ENCODE measurements around the gene TMED10.

DNA sequence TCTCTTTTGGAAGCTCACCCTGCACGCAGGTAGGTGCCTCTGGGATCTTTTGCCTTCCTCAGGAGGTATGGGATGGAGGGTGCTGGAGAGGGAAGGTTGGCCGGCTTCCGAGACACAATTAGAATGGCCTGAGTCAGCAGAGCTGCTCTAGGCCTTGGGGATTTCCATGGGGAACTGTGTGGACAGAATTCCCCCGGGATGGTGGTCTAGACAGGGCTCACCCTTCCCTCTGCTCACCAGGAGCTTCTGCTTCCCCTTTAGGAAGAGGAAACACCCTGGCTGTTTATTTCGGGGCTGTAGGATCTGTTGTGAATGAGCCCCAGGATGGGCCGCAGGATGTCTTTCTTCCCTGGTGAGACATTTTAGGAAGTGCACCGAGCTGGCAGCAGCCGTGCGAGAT, 43.7 kb upstream of the TMED10 start:
- TF ChIP-seq EP300 (IDR thresholded peaks at IDR 0.05; ENCODE audit: borderline replicate concordance in 1 of 2, low read depth in 1 of 2, low read length in 1 of 2) (no peak), JUND (IDR thresholded peaks at IDR 0.05) (no peak), FOXJ3 (CRISPR knock-in tag; IDR thresholded peaks at IDR 0.05) (no peak), RFX5 (IDR thresholded peaks at IDR 0.05; ENCODE audit: low read length) (no peak), SIN3A (IDR thresholded peaks at IDR 0.05; ENCODE audit: borderline replicate concordance, low read depth, low read length) (no peak), MXI1 (IDR thresholded peaks at IDR 0.05; ENCODE audit: low read depth, low read length) (no peak), GABPA (IDR thresholded peaks at IDR 0.05; ENCODE audit: low read depth) (no peak)
- TF ChIP-seq, protein P1, sequence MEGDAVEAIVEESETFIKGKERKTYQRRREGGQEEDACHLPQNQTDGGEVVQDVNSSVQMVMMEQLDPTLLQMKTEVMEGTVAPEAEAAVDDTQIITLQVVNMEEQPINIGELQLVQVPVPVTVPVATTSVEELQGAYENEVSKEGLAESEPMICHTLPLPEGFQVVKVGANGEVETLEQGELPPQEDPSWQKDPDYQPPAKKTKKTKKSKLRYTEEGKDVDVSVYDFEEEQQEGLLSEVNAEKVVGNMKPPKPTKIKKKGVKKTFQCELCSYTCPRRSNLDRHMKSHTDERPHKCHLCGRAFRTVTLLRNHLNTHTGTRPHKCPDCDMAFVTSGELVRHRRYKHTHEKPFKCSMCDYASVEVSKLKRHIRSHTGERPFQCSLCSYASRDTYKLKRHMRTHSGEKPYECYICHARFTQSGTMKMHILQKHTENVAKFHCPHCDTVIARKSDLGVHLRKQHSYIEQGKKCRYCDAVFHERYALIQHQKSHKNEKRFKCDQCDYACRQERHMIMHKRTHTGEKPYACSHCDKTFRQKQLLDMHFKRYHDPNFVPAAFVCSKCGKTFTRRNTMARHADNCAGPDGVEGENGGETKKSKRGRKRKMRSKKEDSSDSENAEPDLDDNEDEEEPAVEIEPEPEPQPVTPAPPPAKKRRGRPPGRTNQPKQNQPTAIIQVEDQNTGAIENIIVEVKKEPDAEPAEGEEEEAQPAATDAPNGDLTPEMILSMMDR (IDR thresholded peaks at IDR 0.05): no peak
- TF ChIP-seq, protein P2, sequence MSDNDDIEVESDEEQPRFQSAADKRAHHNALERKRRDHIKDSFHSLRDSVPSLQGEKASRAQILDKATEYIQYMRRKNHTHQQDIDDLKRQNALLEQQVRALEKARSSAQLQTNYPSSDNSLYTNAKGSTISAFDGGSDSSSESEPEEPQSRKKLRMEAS (IDR thresholded peaks at IDR 0.05; ENCODE audit: low read depth): no peak
- TF ChIP-seq, protein P3, sequence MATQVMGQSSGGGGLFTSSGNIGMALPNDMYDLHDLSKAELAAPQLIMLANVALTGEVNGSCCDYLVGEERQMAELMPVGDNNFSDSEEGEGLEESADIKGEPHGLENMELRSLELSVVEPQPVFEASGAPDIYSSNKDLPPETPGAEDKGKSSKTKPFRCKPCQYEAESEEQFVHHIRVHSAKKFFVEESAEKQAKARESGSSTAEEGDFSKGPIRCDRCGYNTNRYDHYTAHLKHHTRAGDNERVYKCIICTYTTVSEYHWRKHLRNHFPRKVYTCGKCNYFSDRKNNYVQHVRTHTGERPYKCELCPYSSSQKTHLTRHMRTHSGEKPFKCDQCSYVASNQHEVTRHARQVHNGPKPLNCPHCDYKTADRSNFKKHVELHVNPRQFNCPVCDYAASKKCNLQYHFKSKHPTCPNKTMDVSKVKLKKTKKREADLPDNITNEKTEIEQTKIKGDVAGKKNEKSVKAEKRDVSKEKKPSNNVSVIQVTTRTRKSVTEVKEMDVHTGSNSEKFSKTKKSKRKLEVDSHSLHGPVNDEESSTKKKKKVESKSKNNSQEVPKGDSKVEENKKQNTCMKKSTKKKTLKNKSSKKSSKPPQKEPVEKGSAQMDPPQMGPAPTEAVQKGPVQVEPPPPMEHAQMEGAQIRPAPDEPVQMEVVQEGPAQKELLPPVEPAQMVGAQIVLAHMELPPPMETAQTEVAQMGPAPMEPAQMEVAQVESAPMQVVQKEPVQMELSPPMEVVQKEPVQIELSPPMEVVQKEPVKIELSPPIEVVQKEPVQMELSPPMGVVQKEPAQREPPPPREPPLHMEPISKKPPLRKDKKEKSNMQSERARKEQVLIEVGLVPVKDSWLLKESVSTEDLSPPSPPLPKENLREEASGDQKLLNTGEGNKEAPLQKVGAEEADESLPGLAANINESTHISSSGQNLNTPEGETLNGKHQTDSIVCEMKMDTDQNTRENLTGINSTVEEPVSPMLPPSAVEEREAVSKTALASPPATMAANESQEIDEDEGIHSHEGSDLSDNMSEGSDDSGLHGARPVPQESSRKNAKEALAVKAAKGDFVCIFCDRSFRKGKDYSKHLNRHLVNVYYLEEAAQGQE (IDR thresholded peaks at IDR 0.05; ENCODE audit: low read depth, low read length): no peak
